T-helper 9 cell (primary cell): ENCODE measurements around the gene SF1.
"Not testable (repeated sequence)": the region's sequence is repeated elsewhere in the genome, so short reads cannot be mapped to it uniquely, and the experiment has no call there.

Source experiments
- DNase-seq: peaks from one replicate; pipeline ENCODE4 v3.0.0-alpha.2; 2020
- total RNA-seq, 2 donors: gene quantifications; one replicate each; lab custom pipeline; 2026; lab: John Stamatoyannopoulos, UW

SF1 gene
- 333 to 758 reads per million in 2 donors for total RNA-seq

DNA sequence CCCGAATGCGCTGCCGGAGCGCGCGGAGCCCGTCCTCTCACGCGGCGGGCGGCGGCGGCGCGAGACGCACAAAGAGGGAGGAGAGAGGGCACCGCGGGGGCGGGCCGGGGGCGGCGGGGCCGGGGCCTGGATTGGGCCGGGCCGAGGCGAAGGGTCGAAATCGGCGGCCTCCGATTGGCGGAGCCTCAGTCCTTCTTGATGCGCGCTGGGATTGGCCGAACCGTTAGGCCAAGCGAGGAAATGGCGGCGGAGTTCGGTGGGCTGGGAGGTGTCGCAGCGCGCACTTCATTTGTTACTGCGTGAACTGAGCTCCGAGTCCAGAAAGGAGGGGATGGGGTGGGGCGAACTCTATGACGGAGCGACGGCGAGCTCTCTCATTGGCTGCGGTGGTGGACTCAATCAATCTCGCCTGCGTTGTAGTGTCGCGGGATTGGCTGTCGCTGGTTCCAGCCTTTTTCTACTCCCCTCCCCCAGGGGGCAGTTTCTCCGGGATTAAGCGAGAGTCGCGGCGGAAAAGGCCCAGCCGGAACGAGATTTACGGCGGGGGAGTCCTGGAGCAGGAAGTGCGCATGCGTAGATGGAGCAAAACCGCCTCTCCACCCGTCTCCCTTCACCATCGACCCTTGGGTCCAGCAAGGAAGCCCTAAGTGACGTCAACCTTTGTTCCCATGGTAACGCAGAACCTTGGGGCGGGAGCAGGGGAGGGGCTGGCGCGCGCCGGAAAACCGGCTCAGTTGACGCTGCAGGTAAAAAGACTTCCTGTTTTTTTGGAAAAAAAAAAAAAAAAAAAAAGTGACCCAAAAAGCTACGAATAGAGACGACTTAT, at the start of gene SF1:
TSS of gene SF1 (minus strand) at position 70 of the 826 bp plus-strand sequence. CDS start 150 bp downstream, outside the sequence.
- DNase-seq = peak; percentile 96

- DNase-seq = no peak
Observed at GRCh38 chr11:64827451-64827839, 49.1 kb upstream of the SF1 start.

- DNase-seq = no peak
Observed at GRCh38 chr11:64826578-64827450, 48.5 kb upstream of the SF1 start.

DNA sequence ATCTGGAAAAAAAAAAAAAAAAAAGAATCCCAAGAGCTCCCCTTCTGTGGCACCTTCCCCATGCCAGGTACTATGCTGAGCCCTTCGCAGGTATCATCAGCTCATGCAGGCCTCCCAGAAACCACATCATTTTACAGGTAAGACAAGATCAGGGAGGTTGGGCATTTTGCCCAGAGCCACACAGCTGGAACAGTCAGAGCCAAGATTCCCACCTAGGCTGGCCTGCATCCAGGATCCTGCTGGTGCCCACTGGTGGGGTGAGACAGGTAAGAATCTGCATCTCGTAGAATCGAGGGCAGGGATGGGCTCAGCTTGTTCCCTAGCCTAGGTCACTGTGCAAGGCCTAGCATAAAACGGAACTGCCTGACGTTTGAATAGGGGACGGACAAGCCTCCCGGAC, 47.7 kb upstream of the SF1 start:
- no peak for DNase-seq

GRCh38 chr11:64823568-64824119, 45.3 kb upstream of the SF1 start:
- no peak for DNase-seq

DNA sequence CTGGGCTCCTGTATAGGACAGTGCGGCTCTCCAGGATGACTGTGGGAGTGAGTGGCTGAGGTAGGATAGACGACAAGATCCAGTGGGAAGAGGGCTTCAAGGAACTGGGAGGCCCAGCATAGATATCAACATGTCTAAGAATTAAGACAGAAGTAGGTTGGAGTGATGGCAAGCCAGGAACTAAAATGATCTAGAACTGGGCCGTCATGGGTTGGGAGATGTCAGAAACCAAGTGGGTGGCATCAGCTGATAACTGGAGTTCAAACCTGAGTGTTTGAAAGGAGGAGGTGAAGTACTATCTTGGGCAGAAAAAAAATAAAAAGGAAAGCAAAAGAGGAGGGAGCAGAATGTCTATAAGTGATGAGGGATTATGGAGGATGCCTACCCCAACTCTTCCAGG, 39.1 kb upstream of the SF1 start:
- DNase-seq = no peak

DNA sequence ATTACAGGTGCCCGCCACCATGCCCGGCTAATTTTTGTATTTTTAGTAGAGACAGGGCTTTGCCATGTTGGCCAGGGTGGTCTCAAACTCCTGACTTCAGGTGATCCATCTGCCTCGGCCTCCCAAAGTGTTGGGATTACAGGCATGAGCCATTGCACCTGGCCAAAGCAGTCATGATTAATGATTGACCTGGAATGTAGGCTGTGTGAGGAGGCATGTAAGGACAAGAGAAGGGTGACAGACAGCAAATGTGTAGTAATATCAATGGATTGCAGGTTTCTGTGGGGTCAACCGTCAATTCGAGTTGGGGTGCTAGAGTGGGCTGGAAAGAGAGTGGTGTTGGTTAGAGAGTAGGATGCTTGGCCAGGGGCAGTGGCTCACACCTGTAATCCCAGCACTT, 37.1 kb upstream of the SF1 start:
- DNase-seq = not testable (repeated sequence)

DNA sequence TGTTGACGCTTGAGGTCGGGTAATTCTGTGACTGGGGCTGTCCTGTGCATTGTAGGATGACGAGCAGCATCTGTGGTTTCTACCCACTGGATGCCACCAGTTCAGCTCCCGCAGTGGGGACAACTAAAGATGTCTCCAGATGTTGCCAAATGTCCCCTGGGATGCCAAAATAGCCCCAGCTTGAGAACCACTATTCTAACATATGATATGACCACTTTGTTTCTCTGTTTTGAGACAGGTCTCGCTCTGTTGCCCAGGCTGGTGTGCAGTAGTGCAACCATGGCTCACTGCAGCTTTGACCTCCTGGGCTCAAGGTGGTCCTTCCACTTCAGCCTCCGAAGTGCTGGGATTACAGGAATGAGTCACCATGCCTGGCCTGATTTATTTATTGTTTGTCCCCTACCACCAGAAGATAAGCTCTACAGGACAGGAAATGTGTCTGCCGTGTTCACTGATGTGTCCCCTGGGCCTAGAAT, 36.4 kb upstream of the SF1 start:
- no peak for DNase-seq

DNA sequence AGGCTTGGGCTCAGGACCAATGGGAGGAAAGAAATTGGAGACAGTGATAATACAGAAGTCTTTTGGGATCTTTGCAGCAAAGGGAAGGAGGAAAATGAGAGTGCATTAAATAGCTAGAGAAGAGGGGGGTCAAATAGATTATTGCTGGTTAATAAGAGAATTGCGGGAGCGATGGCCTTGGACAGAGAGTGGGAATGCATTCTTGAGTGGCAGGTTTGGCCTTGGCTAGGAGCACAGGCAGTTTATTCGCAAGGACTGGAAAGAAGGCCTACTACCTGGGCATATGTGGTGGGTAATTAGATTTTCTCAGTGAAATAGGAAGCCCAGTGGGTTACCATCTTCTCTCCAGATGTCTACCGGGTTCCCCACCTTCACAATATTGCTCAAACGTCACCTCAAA, 35.5 kb upstream of the SF1 start:
- DNase-seq = no peak

GRCh38 chr11:64810891-64811272, 32.5 kb upstream of the SF1 start:
- DNase-seq = peak; percentile 28

DNA sequence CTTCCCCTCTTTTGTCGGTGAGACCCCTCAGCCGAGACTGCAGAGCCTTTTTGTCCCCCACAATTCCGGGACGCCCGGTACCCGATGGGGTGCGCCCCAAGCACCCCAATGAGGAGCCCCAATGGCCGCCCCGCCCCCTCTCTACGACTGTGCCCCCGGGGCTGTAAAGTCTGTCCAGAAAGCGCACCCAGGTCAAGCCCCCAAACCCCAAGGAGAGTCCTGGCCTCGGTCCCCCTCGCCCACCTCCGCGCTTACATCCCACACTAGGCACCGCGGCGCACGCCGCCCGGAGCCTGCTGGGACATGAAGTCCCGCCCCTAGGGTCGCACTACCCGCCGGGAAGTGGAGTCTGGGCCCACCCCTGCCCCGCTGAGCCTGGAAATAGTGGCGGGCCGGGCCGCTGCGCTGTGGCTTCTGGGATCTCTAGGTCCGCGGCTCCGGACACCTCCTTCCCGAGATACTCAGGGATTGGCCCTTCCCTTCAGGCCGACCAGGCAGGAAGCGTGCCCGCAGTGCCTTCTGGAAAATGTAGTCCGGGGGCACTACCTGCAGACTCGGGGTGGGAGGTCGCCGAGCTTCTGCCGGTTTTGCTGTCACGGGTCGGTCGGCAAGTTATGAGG, 32.0 kb upstream of the SF1 start, which contains the start of gene MEN1:
TSS of gene MEN1 (minus strand) at position 281 of the 620 bp plus-strand sequence. CDS start 442 bp downstream, outside the sequence.
- DNase-seq = peak; percentile 59

GRCh38 chr11:64809781-64810241, 31.5 kb upstream of the SF1 start:
- peak; percentile 15 for DNase-seq

GRCh38 chr11:64805481-64805880, 27.1 kb upstream of the SF1 start:
- DNase-seq = no peak

GRCh38 chr11:64804346-64805210, 26.2 kb upstream of the SF1 start:
- no peak for DNase-seq

- no peak for DNase-seq
Observed at GRCh38 chr11:64803846-64804345, 25.6 kb upstream of the SF1 start.

- peak; percentile 85 for DNase-seq
Observed at GRCh38 chr11:64803158-64803845, 25.0 kb upstream of the SF1 start, which contains the start of gene MAP4K2. TSS of gene MAP4K2 (minus strand) at chr11:64803214. CDS start at chr11:64803149, 65 bp downstream.

DNA sequence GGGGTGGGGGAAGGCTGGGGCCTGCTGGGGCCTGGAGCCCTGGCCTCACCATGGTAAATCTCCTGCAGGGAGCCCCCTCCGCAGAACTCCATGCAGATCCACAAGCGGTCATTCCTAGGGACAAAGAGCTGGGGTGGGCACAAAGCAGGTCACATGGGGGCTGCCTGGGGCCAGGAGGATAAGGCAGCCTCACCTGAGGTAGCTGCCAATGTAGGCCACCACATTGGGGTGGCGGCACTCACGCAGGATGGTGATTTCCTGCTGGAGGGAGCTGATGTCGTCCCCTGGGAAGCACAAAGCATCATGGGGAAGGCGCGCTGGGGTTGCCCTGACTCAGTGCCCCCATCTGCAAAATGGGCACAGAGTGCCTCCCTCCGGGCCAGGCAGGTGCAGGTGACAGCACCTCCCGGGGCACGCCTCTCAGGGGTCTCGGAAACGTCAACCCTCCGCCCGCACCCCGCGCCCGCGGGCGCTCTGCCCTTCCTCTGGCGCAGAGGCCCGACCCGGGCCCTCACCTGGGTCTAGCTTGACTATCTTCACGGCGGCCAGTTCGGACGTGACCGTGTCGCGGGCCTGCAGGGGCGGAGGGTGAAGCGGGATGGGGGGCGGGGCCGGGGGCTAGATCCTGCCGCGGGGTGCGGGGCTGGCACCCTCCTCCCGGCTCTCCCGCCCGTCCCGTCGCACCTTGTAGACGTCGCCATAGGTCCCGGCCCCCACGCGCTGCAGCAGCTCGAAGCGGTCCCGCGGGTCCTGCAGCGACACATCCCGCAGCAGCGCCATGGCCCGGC, 24.2 kb upstream of the SF1 start:
- DNase-seq = peak; percentile 34

DNA sequence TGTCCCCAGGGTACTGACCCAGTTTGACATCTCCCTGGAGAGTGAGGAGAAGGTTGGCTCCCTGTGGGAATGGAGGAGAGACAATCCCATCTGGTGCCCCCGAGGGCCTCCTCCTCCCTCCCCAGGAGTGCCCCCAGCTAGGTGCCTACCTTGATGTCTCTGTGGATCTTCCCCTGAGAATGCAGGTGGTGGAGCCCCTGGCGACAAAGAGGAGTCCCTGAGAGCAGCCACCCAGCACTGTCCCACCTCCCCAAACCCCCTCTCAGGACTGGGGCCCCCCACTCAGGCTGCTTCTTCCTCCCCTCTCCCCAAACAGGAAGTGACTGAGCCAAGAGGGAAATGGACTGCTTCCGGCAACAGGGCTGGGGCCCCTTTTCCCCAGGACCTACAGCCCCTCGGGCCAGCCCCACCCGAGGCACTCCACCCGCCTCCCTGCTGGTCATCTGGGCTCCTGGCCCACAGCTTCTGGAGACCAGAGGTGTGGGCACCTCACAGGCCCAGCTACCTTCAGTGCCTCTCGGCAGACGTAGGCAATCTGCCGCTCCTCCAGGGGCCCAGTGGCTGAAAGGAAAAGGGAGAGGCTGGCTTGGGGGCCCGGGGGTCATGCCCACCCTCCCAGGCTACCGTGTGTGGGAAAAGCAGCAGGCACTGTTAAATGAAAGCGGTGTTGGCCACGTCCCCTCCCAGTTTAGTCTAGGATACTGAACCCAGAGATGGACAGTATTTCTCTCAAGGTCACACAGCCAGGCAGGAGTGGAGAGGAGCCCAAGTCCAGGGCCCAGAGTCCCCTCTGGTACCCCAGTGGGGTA, 23.4 kb upstream of the SF1 start:
- no peak for DNase-seq

- no peak for DNase-seq
Observed at GRCh38 chr11:64801158-64801464, 22.8 kb upstream of the SF1 start.
